Mucosa of descending colon (tissue), 3 donors: ENCODE measurements around the gene C3orf70. TPM values are rescaled to one million over a fixed set of nuclear protein-coding genes. Genes with fewer than 3 reads are reported as not detected.

Experiments used
- ATAC-seq: fragments of 200-7000 bp; cut with Tn5 transposase; one replicate; pipeline ENCODE4 v1.9.1; 2020; ENCODE audit warnings: mild to moderate bottlenecking, moderate library complexity
- DNase-seq, 3 donors: peaks; one replicate each; pipeline ENCODE4 v3.0.0-alpha.2; 2020
- H3K36me3 ChIP-seq: fragments of 200-600 bp; one replicate; pipeline ENCODE4 v1.8.0; 2021; ENCODE audit warnings: low read depth, mild to moderate bottlenecking
- H3K4me1 ChIP-seq: fragments of 200-600 bp; one replicate; pipeline ENCODE4 v1.8.0; 2021; ENCODE audit warnings: low read depth, mild to moderate bottlenecking
- H3K4me3 ChIP-seq: fragments of 200-600 bp; one replicate; pipeline ENCODE4 v1.8.0; 2021; ENCODE audit warnings: mild to moderate bottlenecking
- H3K9me3 ChIP-seq: fragments of 200-600 bp; one replicate; pipeline ENCODE4 v1.8.0; 2021; ENCODE audit warnings: mild to moderate bottlenecking
- intact Hi-C, 2 donors: fragments of 100-400 bp; cut with DNase I in 1 of 2; cut with micrococcal nuclease in 1 of 2; formaldehyde crosslinking; loops; one replicate each; pipeline versions ENCODE4 v1.11.0 to v1.11.1; 2022; cut with DNase I, micrococcal nuclease
- total RNA-seq, 3 donors: library from RNA; stranded (reverse); fragmentation: NEBNext Ultra II Directional in 2 of 3; extraction: Animal tissue kit (Norgen Biotek cat#: 25700) in 2 of 3; gene quantifications; one replicate each; pipeline versions ENCODE4 v1.2.1 to v1.2.4, GENCODE V29; 2021 to 2023
- TF ChIP-seq, protein P1 (sequence below): fragments of 200-600 bp; IDR thresholded peaks from one replicate; pipeline ENCODE4 v1.8.0; 2022; ENCODE audit warnings: antibody characterized with exemption, mild to moderate bottlenecking
- donor health status: DM: no; HTN: no; CAD: no; lungs with moderate emphysema.
- donor health status: DM: no; HTN: no; CAD: no.
- donor health status: DM: no; HTN: yes; CAD: no.

The C3orf70 gene
- total RNA-seq, 3 donors from 2014 or later: 15.1 to 32.7 (median 16.9) TPM

GRCh38 chr3:185071287-185071800, 81.5 kb downstream of the C3orf70 start:
- H3K4me3 ChIP-seq: no peak overlapping the region
- TF ChIP-seq, protein P1, sequence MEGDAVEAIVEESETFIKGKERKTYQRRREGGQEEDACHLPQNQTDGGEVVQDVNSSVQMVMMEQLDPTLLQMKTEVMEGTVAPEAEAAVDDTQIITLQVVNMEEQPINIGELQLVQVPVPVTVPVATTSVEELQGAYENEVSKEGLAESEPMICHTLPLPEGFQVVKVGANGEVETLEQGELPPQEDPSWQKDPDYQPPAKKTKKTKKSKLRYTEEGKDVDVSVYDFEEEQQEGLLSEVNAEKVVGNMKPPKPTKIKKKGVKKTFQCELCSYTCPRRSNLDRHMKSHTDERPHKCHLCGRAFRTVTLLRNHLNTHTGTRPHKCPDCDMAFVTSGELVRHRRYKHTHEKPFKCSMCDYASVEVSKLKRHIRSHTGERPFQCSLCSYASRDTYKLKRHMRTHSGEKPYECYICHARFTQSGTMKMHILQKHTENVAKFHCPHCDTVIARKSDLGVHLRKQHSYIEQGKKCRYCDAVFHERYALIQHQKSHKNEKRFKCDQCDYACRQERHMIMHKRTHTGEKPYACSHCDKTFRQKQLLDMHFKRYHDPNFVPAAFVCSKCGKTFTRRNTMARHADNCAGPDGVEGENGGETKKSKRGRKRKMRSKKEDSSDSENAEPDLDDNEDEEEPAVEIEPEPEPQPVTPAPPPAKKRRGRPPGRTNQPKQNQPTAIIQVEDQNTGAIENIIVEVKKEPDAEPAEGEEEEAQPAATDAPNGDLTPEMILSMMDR: no peak
- no peaks in the 10 kb centered on the region for H3K9me3 ChIP-seq
- no peaks in the 10 kb centered on the region for H3K36me3 ChIP-seq
- ATAC-seq (no peak), DNase-seq (no peak)
- intact Hi-C loops: no loop called here
- peaks cover 19% of the 10 kb centered on the region for H3K4me1 ChIP-seq

DNA sequence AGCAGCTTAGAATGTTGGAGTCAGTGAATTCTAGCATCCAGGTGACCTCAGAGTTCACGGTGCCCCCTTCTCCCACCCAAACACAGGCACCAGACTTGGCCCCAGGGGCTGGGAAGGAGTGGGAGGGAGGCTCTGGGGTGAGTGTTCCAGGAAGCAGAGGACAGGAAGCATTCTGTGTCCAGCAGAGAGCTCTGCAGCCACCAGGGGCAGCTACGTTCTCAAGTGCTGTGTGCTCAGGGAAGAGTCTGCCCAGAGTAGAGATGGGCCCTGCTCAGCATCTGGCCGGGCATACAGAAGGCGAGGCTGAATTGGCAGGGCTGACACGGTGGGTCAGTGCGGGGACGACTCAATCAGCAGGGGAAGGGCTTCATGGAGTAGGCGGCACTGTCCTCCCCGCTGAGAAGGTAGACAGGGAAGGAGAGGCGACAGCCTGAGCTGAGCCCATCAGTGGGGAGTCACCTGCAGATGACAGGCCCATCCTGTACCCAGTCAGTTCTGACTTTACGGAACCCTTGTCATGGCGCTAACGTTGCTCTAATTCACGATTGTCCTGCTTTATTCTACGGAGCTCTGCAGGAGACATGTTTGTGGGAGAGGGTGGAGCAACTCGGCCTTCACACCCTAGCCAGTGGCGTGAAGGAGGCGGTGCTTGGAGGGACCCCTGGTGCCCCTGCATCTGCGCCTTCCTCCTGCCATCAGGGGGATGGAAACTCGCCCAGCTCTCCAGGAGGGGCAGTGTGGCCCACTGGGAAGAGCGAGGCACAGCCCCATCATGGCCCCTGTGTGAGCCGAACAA, 82.2 kb downstream of the C3orf70 start:
- peaks cover 19% of the 10 kb centered on the region for H3K4me1 ChIP-seq
- no peak overlapping the region for H3K4me3 ChIP-seq
- TF ChIP-seq, protein P1: peak; percentile 36
- intact Hi-C loops: no loop called here
- no peaks in the 10 kb centered on the region for H3K9me3 ChIP-seq
- no peaks in the 10 kb centered on the region for H3K36me3 ChIP-seq
- ATAC-seq (peak; percentile 83), DNase-seq (peak; percentile 72 to 77 (median 74))

DNA sequence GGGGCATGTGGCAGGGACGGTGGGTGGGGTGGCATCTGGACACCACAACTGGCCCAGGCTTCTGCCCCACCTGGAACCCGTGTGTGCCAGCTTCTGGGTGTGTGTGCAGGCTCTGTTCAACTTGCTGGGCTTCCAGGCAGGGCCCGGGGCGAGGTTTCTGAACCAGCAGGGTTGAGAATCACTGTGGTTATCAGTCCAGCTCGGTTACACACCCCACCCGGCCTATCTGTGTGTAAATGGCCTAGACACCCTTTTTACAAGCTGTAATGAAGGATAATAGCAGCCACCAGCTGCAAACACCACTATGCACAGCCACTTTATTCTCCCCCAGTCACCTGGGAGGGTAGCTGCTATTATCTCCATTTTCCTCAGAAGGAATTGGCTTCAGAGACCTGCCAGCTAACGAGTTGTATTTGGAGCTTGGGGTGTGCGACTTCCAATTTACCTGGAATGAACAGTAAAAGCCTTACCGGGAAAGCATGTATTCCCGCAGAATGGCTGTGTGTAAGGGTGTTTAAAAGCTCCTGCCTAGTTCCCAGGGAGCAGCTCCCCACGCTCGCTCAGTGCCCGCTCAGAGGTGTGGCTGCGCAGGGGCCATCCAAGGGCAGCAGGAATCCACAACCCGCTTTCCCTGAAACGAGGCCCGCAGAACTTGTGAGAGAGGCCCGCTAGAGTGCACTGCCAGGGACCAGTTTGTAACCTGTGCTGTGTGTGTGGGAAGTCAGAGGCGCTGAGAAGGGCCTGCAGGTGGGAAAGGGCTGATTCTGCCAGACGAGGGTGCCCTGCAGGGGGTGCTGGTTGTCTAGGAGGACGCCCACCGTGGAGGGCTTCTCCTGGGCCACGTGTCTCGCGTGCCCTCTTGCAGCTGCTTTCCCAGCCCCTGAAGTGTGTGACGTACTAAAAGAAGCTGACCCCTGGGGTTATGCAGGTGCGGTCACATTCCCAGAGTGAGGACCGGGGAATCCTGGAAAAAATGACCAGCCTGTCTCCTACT, 83.5 kb downstream of the C3orf70 start:
- TF ChIP-seq, protein P1: no peak
- no peaks in the 10 kb centered on the region for H3K36me3 ChIP-seq
- peak; percentile 85 for ATAC-seq
- peaks cover 19% of the 10 kb centered on the region for H3K4me1 ChIP-seq
- DNase-seq: peak; percentile 82 to 89 (median 83)
- H3K4me3 ChIP-seq: no peak overlapping the region
- no peaks in the 10 kb centered on the region for H3K9me3 ChIP-seq
- intact Hi-C loops: loop anchor here in 1 of 2 donors (10.0 kb wide), 1 partner anchor 105 kb away; no protein-coding TSS in a partner anchor

DNA sequence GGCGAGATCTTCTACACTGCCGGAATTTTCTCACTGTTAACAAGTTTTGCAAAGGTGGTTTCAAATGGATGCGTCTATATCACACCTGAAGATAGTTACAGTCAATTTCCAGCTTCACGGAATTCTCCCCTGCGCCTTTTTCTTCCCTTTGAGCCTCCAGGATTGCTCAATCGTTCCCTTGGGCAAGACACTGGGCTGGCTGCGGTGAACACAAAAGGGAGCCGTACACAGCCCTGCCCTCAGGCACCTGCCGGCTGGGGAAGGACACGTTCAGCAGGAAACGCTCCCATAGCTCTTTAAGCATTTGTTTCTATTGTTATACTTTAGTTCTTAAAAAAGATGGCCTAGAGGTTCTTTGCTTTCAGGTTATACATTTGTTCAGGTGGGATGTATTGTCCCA, 85.7 kb downstream of the C3orf70 start:
- peaks cover 19% of the 10 kb centered on the region for H3K4me1 ChIP-seq
- no peaks in the 10 kb centered on the region for H3K9me3 ChIP-seq
- H3K36me3 ChIP-seq: no peaks in the 10 kb centered on the region
- no peak for DNase-seq
- H3K4me3 ChIP-seq: no peak overlapping the region
- intact Hi-C loops: loop anchor here in 1 of 2 donors (10.0 kb wide), 1 partner anchor 108 kb away; no protein-coding TSS in a partner anchor
- ATAC-seq: no peak
- TF ChIP-seq, protein P1: no peak

DNA sequence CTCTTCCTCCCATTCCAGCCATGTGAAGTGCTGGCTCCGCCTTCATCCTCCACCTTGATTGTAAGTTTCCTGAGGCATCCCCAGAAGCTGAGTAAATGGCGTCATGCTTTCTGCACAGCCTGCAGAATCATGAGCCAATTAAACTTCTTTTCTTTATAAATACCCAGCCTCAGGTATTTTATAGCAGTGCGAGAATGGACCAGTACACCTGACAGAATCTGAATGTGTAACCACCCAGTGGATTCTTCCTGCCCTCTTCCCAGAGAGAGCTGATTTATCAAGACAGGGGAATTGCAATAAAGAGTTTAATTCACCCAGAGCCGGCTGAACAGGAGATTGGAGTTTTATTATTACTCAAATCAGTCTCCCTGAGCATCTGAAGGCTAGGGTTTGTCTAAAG, 86.6 kb downstream of the C3orf70 start:
- Histone ChIP-seq H3K9me3 (no peaks in the 10 kb centered on the region), H3K4me1 (peaks cover 19% of the 10 kb centered on the region)
- intact Hi-C loops: loop anchor here in 1 of 2 donors (10.0 kb wide), 1 partner anchor 109 kb away; no protein-coding TSS in a partner anchor

More for the DNA sequence above, 86.6 kb downstream of the C3orf70 start:
- no peak overlapping the region for H3K4me3 ChIP-seq
- no peaks in the 10 kb centered on the region for H3K36me3 ChIP-seq
- DNase-seq (no peak), ATAC-seq (no peak)
- TF ChIP-seq, protein P1: no peak
